GM12891 (cell line): Measurements from ENCODE around the gene RRBP1.

Experiments used
- POLR2A ChIP-seq: IDR thresholded peaks from 2 replicates; pipeline ENCODE4 v1.6.1; 2011; ENCODE audit warnings: low read depth, low read length, control low read depth
- POLR2AphosphoS5 ChIP-seq: IDR thresholded peaks from 2 replicates; pipeline ENCODE4 v1.6.1; 2011; ENCODE audit warnings: low read depth, low read length, control low read depth

- TF ChIP-seq POLR2A (no peak), POLR2AphosphoS5 (no peak)
Measured at GRCh38 chr20:17628101-17628841, 53.8 kb downstream of the RRBP1 start.
